GM12878 (cell line): ENCODE measurements around the gene NDUFC2. TPM values are rescaled to one million over a fixed set of nuclear protein-coding genes. Genes with fewer than 3 reads are reported as not detected.

Source experiments
- ATAC-seq: fragments of 200-7000 bp; cut with Tn5 transposase; 3 replicates; pipeline ENCODE4 v1.9.1; 2020; ENCODE audit warnings: mild to moderate bottlenecking, moderate library complexity
- BruUV-seq: library from RNA; stranded (reverse); fragments of 400-500 nt; replicated peaks from 2 replicates; lab custom pipeline; 2021; lab: Mats Ljungman, UMichigan
- CTCF ChIA-PET: fragments of 300-600 bp; sonication (Branson Sonifier 250); formaldehyde crosslinking; extraction: SDS; loops from one replicate; lab custom pipeline; 2021; ENCODE audit warnings: inconsistent platforms; lab: Yijun Ruan, JAX
- POLR2A ChIA-PET: fragments of 350-600 bp; formaldehyde crosslinking; extraction: SDS; loops from one replicate; lab custom pipeline; 2021; ENCODE audit warnings: inconsistent platforms; lab: Charles Lee
- RAD21 ChIA-PET: fragments of 300-600 bp; sonication (Branson Sonifier 250); formaldehyde crosslinking; loops from one replicate; lab custom pipeline; 2023; ENCODE audit warnings: antibody characterized with exemption; ENCODE audit not compliant: unreplicated experiment; lab: Charles Lee
- SMC1A ChIA-PET: fragments of 300-600 bp; sonication (Branson Sonifier 250); formaldehyde crosslinking; loops from one replicate; lab custom pipeline; 2023; ENCODE audit not compliant: unreplicated experiment, uncharacterized antibody; lab: Charles Lee
- DNase-seq: peaks from one replicate; pipeline ENCODE4 v3.0.0-alpha.2; 2011; ENCODE audit warnings: low read depth, low spot score
- FAIRE-seq: peaks from 3 replicates; lab custom pipeline; 2011; peaks lifted over from hg19 to GRCh38; lab: Jason Lieb, UNC
- H2AFZ ChIP-seq: 2 replicates; pipeline ENCODE4 v1.6.0; 2011; ENCODE audit warnings: low read depth, low read length, control low read depth; ENCODE audit not compliant: control insufficient read depth
- H3K27ac ChIP-seq: 2 replicates; pipeline ENCODE4 v1.5.1; 2011; ENCODE audit warnings: control low read depth; ENCODE audit not compliant: control insufficient read depth, insufficient read depth
- H3K27me3 ChIP-seq, 2 experiments: replicated peaks in 1 of 2; 2 replicates each; pipeline versions ENCODE4 v1.6.0 to v1.6.1; 2011; ENCODE audit warnings: low read length in 1 of 2; ENCODE audit not compliant: control insufficient read depth in 2 of 2, insufficient read depth in 2 of 2
- H3K36me3 ChIP-seq, 2 experiments: 2 replicates each; pipeline ENCODE4 v1.5.1; 2011; ENCODE audit warnings: low read length in 1 of 2; ENCODE audit not compliant: control insufficient read depth in 2 of 2, insufficient read depth in 2 of 2
- H3K4me1 ChIP-seq: 2 replicates; pipeline ENCODE4 v1.6.1; 2011; ENCODE audit warnings: mild to moderate bottlenecking, low read length, moderate library complexity, mixed read lengths; ENCODE audit not compliant: control insufficient read depth, insufficient read depth
- H3K4me2 ChIP-seq: 2 replicates; pipeline ENCODE4 v1.6.0; 2011; ENCODE audit warnings: control low read depth; ENCODE audit not compliant: control insufficient read depth, insufficient read depth
- H3K4me3 ChIP-seq: fragments of 200-600 bp; sonication (generic); 2 replicates; pipeline ENCODE4 v1.5.1; 2016
- H3K79me2 ChIP-seq: 2 replicates; pipeline ENCODE4 v1.6.0; 2011; ENCODE audit warnings: low read length; ENCODE audit not compliant: control insufficient read depth, insufficient read depth
- H3K9ac ChIP-seq: 2 replicates; pipeline ENCODE4 v1.8.0; 2011; ENCODE audit warnings: low read length, control low read depth, mixed read lengths; ENCODE audit not compliant: control insufficient read depth, insufficient read depth
- H3K9me3 ChIP-seq: replicated peaks from 3 replicates; pipeline ENCODE4 v1.5.1; 2011; ENCODE audit warnings: mild to moderate bottlenecking, low read length; ENCODE audit not compliant: control insufficient read depth, insufficient read depth
- H4K20me1 ChIP-seq: 2 replicates; pipeline ENCODE4 v1.6.0; 2011; ENCODE audit not compliant: control insufficient read depth, insufficient read depth
- ASH2L ChIP-seq: fragments of 300-600, 200-600 bp; sonication (generic); IDR thresholded peaks from 2 replicates; pipeline ENCODE4 v1.6.1; 2017; ENCODE audit warnings: low read depth, mild to moderate bottlenecking, borderline replicate concordance
- LARP7 ChIP-seq: fragments of 450-650 bp; IDR thresholded peaks from 2 replicates; pipeline ENCODE4 v1.6.1; 2017; ENCODE audit warnings: mild to moderate bottlenecking
- MTA3 ChIP-seq: IDR thresholded peaks from 2 replicates; pipeline ENCODE4 v1.6.1; 2012; ENCODE audit warnings: low read length, inconsistent platforms, borderline replicate concordance
- NR2F1 ChIP-seq: fragments of 450-650 bp; conservative IDR thresholded peaks from 2 replicates; pipeline ENCODE4 v1.6.1; 2017; ENCODE audit warnings: mild to moderate bottlenecking
- RELB ChIP-seq: fragments of 450-650 bp; IDR thresholded peaks from 2 replicates; pipeline ENCODE4 v1.6.1; 2017; ENCODE audit warnings: low read depth, mild to moderate bottlenecking, moderate library complexity
- RFX5 ChIP-seq: IDR thresholded peaks from 2 replicates; pipeline ENCODE4 v1.6.1; 2011; ENCODE audit warnings: low read depth, low read length, improper control_type of control experiment
- SMAD5 ChIP-seq: IDR thresholded peaks from 2 replicates; pipeline ENCODE4 v1.6.1; 2016; ENCODE audit warnings: antibody characterized with exemption, low read depth
- SMC3 ChIP-seq: IDR thresholded peaks from 2 replicates; pipeline ENCODE4 v1.6.1; 2011; ENCODE audit warnings: low read length, improper control_type of control experiment, borderline replicate concordance
- TARDBP ChIP-seq: IDR thresholded peaks from 2 replicates; pipeline ENCODE4 v1.6.1; 2016; ENCODE audit warnings: borderline replicate concordance
- WRNIP1 ChIP-seq: IDR thresholded peaks from 2 replicates; pipeline ENCODE4 v1.6.1; 2011; ENCODE audit warnings: low read depth, low read length, improper control_type of control experiment, borderline replicate concordance
- WGBS: methylation state at CpG from one replicate; pipeline ENCODE4 v1.1.6; 2016; ENCODE audit warnings: low lambda C conversion rate; ENCODE audit not compliant: insufficient replicate concordance, insufficient coverage; ENCODE audit errors: missing lambda C conversion rate; 5-methylcytosine and 5-hydroxymethylcytosine counted together
- in situ Hi-C: fragments of 300-500 bp; cut with MboI; formaldehyde crosslinking; loops from 9 replicates; pipeline ENCODE4 v1.14.3; 2018; ENCODE audit warnings: mixed read lengths
- intact Hi-C: fragments of 100-400 bp; cut with micrococcal nuclease; formaldehyde crosslinking; loops from one replicate; pipeline ENCODE4 v1.14.2; 2022; ENCODE audit not compliant: unreplicated experiment
- polyA plus RNA-seq, 11 experiments: library from polyadenylated mRNA; depleted of rRNA in 4 of 11; unstranded in 6 of 11; stranded (reverse) in 5 of 11; fragments of >200 nt; fragmentation: Nextera tagmentation in 4 of 11; fragmentation: Illumina TruSeq in 1 of 11; extraction: Ambion mirVana in 4 of 11; extraction: Trizol in 1 of 11; gene quantifications; 1 replicate in 1 of 11; 2 replicates in 10 of 11; pipeline versions ENCODE4 v1.2.1 to v1.2.3, GENCODE V29; 2011 to 2016; ENCODE audit warnings: inconsistent platforms in 2 of 11, missing spikeins in 2 of 11, low read depth in 1 of 11
- total RNA-seq, 4 experiments: library from RNA; depleted of rRNA in 3 of 4; stranded (reverse); fragments of >200 nt in 3 of 4; fragmentation: Illumina TruSeq in 1 of 4; extraction: Trizol in 1 of 4; gene quantifications; 2 replicates each; pipeline versions ENCODE4 v1.2.1 to v1.2.3, GENCODE V29; 2013 to 2021

Gene NDUFC2
- total and polyA plus RNA-seq, 10 of the 15 experiments (the other 5 are each of a cell fraction or from before 2014, with no cell fraction given): 103 to 529 (median 192) TPM

- ChIA-PET POLR2A (interaction anchor here (0.5 to 1.0 kb wide), 3 partner anchors 21 to 385 kb away, joined by 3 to 4 read pairs (median 3); no protein-coding TSS in a partner anchor), RAD21 (no interaction called here), SMC1A (interaction anchor here (0.6 to 1.2 kb wide), 3 partner anchors 30 to 304 kb away, joined by 3 to 4 read pairs (median 4); no protein-coding TSS in a partner anchor), CTCF (interaction anchor here (1.1 to 1.6 kb wide), 3 partner anchors 28 to 487 kb away, joined by 3 to 6 read pairs (median 3); no protein-coding TSS in a partner anchor)
- no TSS peak for BruUV-seq
- Histone ChIP-seq H3K9ac (no peak overlapping the region), H3K27me3 (no peaks in the 10 kb centered on the region), H3K4me3 (peak overlapping the region; percentile 44; the same call in 1 of the 2 replicates), H3K36me3 (peaks cover 0 to 7% of the 10 kb centered on the region in 2 experiments; a peak in 3 of 4 replicates), H3K79me2 (peaks cover 51% of the 10 kb centered on the region), H2AFZ (no peak overlapping the region), H3K9me3 (no peaks in the 10 kb centered on the region), H4K20me1 (peaks cover 7% of the 10 kb centered on the region), H3K4me1 (peaks cover 4% of the 10 kb centered on the region), H3K27ac (no peak overlapping the region), H3K4me2 (peak overlapping the region; percentile 87)
- no peak for DNase-seq
- TF ChIP-seq WRNIP1: no peak
- no peak for TF ChIP-seq NR2F1
- TF ChIP-seq TARDBP: no peak
- TF ChIP-seq RELB: no peak
- no peak for TF ChIP-seq ASH2L
- TF ChIP-seq RFX5: no peak
- no peak for TF ChIP-seq SMC3
- no peak for TF ChIP-seq SMAD5
- TF ChIP-seq LARP7: no peak
- no peak for TF ChIP-seq MTA3
- intact Hi-C loops (loop anchor here (5.0 to 10.0 kb wide), 2 partner anchors 348 to 485 kb away; no protein-coding TSS in a partner anchor), in situ Hi-C loops (no loop called here)
- no peak for ATAC-seq
- no peak for FAIRE-seq
- WGBS: 70% methylated on average over 6 of the region's 6 CpGs
Measured at GRCh38 chr11:78076733-78077403, 2.8 kb downstream of the NDUFC2 start.
